Chondrocyte (in vitro differentiated cells): Measurements from ENCODE around the gene RFC5. TPM values are rescaled to one million over a fixed set of nuclear protein-coding genes. Genes with fewer than 3 reads are reported as not detected.

ENCODE experiments used
- DNase-seq: peaks from one replicate; pipeline ENCODE4 v3.0.0; 2021; ENCODE audit warnings: mixed read lengths, low spot score
- H3K27ac Mint-ChIP-seq: one replicate; pipeline ENCODE4 v1.8.0; 2021; ENCODE audit warnings: mild to moderate bottlenecking, moderate library complexity, mixed read lengths; ENCODE audit not compliant: unreplicated experiment
- H3K27me3 Mint-ChIP-seq: 2 replicates; pipeline ENCODE4 v1.8.0; 2021; ENCODE audit warnings: low read depth, mixed read lengths
- H3K36me3 Mint-ChIP-seq: 2 replicates; pipeline ENCODE4 v1.8.0; 2021; ENCODE audit warnings: low read depth, mixed read lengths
- H3K4me1 Mint-ChIP-seq: 2 replicates; pipeline ENCODE4 v1.8.0; 2021; ENCODE audit warnings: low read depth, mild to moderate bottlenecking, mixed read lengths
- H3K4me3 Mint-ChIP-seq: one replicate; pipeline ENCODE4 v1.8.0; 2021; ENCODE audit warnings: mild to moderate bottlenecking, moderate library complexity, mixed read lengths; ENCODE audit not compliant: unreplicated experiment
- H3K9me3 Mint-ChIP-seq: 2 replicates; pipeline ENCODE4 v1.8.0; 2021; ENCODE audit warnings: low read depth, mixed read lengths
- CTCF ChIP-seq: fragments of 200-600 bp; sonication (generic); IDR thresholded peaks from 2 replicates; pipeline ENCODE4 v1.5.0; 2021; ENCODE audit warnings: antibody characterized with exemption, mild to moderate bottlenecking, moderate library complexity
- total RNA-seq: library from RNA; stranded (reverse); gene quantifications from 3 replicates; pipeline ENCODE4 v1.2.1, GENCODE V29; 2021

Gene RFC5
- total RNA-seq, 1 donor from 2014 or later: 6.3 TPM

DNA sequence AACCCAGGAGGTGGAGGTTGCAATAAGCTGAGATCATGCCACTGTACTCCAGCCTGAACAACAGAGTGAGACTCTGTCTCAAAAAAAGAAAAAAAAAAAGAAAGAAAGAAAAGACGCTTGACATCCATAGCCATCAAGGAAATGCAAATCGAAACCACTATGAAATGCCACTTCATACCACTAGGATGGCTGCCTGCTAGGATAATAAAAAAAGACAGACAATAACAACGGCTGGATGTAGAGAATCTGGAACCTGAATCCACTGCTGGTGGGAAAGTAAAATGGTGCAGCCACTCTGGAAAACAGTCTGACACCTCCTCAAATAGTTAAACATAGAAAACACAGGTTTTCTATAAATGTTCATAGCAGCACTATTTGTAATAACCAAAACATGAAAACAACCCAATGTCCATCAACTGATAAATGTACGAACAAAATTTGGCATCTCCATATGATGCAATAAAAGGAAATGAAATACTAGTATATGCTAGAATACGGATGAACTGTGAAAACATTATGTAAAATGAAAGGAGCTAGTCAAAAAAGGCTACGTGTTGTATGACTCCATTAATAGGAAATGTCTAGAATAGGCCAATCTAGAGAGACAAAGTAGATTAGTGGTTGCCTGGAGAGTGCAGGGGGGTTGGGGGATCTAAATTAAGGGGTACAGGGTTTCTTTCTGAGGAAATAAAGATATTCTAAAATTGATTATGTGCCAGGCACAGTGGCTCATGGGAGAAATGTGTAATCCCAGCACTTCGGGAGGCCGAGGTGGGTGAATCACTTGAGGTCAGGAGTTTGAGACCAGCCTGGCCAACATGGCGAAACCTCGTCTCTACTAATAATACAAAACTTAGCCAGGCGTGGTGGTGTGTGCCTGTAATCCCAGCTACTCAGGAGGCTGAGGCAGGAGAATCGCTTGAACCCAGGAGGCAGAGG, 34.7 kb downstream of the RFC5 start:
- no peak overlapping the region for H3K4me3 Mint-ChIP-seq
- no peaks in the 10 kb centered on the region for H3K9me3 Mint-ChIP-seq
- H3K4me1 Mint-ChIP-seq: peaks cover 40% of the 10 kb centered on the region
- DNase-seq: no peak
- peaks cover 12% of the 10 kb centered on the region for H3K36me3 Mint-ChIP-seq
- peak; percentile 49 for TF ChIP-seq CTCF
- H3K27me3 Mint-ChIP-seq: no peaks in the 10 kb centered on the region
- peak overlapping the region; percentile 87 for H3K27ac Mint-ChIP-seq

- DNase-seq: no peak
- peak overlapping the region; percentile 87 for H3K27ac Mint-ChIP-seq
- no peak overlapping the region for H3K4me3 Mint-ChIP-seq
- no peaks in the 10 kb centered on the region for H3K9me3 Mint-ChIP-seq
- H3K36me3 Mint-ChIP-seq: peaks cover 10% of the 10 kb centered on the region
- H3K4me1 Mint-ChIP-seq: peaks cover 45% of the 10 kb centered on the region
- TF ChIP-seq CTCF: peak; percentile 19
- H3K27me3 Mint-ChIP-seq: no peaks in the 10 kb centered on the region
Observed at GRCh38 chr12:118052324-118053070, 36.0 kb downstream of the RFC5 start.

DNA sequence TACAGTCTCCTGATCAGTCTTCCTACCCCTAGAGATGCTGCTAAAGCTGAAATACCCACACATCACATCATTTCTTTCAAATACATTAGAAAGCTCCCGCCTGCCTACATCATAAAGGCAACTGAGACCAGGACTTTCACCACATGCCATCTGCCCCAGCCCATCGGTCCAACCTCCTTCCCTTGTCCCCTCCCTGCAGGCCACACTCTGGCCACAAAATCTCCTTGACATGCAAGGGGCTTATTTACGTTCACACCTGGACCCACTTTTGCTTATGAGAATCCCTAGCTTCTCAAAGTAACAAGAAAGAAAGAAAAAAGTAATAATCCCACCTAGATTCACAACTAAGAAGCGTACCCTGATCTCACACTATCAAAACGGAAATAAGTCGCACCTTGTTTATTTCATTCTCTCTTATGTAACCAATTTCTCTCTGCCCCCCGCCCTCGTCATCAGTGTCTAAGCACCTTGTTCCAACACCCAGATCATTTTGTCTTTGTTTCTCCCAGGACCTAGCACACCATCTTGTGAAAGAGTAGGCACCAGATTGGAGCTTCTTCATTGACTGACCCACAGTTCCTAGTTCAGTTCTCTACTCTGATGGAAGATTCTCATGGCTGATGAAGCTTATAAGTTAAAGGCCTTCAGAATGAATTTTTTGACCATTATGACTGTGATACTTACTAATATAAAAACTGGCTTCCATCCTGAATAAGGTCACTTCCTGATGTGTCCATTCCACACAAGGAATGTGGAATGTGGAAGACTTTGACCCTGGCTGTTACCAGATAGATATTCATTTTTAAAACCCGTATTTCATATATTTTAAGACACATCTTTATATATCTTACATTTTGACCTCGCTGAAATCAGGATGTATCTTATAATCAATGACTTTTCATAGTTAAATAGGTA, 36.8 kb downstream of the RFC5 start:
- H3K4me3 Mint-ChIP-seq: no peak overlapping the region
- H3K36me3 Mint-ChIP-seq: peaks cover 9% of the 10 kb centered on the region

DNA sequence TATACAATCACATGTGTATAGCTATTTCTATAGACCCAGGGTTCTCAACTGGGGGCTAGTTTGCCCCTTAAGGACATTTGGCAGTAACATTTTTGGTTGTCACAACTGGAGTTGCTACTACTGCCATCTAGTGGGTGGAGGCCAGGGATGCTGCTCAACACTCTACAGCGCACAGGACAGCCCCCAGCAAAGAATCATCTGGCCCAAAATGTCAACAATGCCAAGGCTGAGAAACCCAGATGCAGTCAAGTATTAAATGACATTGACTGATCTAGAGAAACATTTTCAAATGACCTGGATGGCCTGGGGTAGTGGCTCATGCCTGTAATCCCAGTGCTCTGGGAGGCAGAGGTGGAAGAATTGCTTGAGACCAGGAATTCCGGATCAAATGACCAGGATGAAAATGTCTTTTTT, 38.6 kb downstream of the RFC5 start:
- peak; percentile 79 for TF ChIP-seq CTCF
- Mint-ChIP-seq H3K4me3 (no peak overlapping the region), H3K27ac (no peak overlapping the region), H3K27me3 (no peaks in the 10 kb centered on the region), H3K9me3 (no peaks in the 10 kb centered on the region), H3K4me1 (peaks cover 60% of the 10 kb centered on the region), H3K36me3 (peaks cover 4% of the 10 kb centered on the region)
- DNase-seq: no peak

More for the DNA sequence above, 36.8 kb downstream of the RFC5 start:
- Mint-ChIP-seq H3K9me3 (no peaks in the 10 kb centered on the region), H3K27me3 (no peaks in the 10 kb centered on the region), H3K4me1 (peaks cover 45% of the 10 kb centered on the region), H3K27ac (peak overlapping the region; percentile 87)
- no peak for TF ChIP-seq CTCF
- no peak for DNase-seq
